ENCODE measurements around the gene KIAA0513. TPM values are rescaled to one million over a fixed set of nuclear protein-coding genes. Genes with fewer than 3 reads are reported as not detected.

Gene KIAA0513
- polyA plus RNA-seq, 1 experiment = 10.0 TPM

GRCh38 chr16:85140455-85141012, 112.9 kb downstream of the KIAA0513 start:
- DNase-seq (ENCODE audit: low read depth, low spot score) = no peak
- ChIA-PET POLR2A (interaction anchor here (0.7 kb wide), 1 partner anchor 15 kb away, joined by 3 read pairs; no protein-coding TSS in a partner anchor), CTCF (interaction anchor here (1.2 to 1.5 kb wide), 2 partner anchors 26 to 104 kb away, joined by 3 read pairs; no protein-coding TSS in a partner anchor)
- TF ChIP-seq CTCF (IDR thresholded peaks at IDR 0.05; ENCODE audit: low read depth, low read length) = no peak
- Histone ChIP-seq H3K9me3 (ENCODE audit: control insufficient read depth, insufficient read depth, low read length) (peaks cover 12% of the 10 kb centered on the region), H3K27me3 (ENCODE audit: control insufficient read depth, insufficient read depth, low read length) (peaks cover 5% of the 10 kb centered on the region), H3K27ac (ENCODE audit: low read depth, low read length) (no peak overlapping the region), H3K4me3 (ENCODE audit: low read depth, low read length) (no peak overlapping the region)

GRCh38 chr16:85141491-85142128, 114.0 kb downstream of the KIAA0513 start:
- Histone ChIP-seq H3K27ac (ENCODE audit: low read depth, low read length) (no peak overlapping the region), H3K4me3 (ENCODE audit: low read depth, low read length) (no peak overlapping the region), H3K27me3 (ENCODE audit: control insufficient read depth, insufficient read depth, low read length) (peaks cover 5% of the 10 kb centered on the region), H3K9me3 (ENCODE audit: control insufficient read depth, insufficient read depth, low read length) (peaks cover 9% of the 10 kb centered on the region)
- ChIA-PET CTCF (no interaction called here), POLR2A (no interaction called here)
- no peak for DNase-seq (ENCODE audit: low read depth, low spot score)
- no peak for TF ChIP-seq CTCF (IDR thresholded peaks at IDR 0.05; ENCODE audit: low read depth, low read length)

- no peak overlapping the region for H3K4me3 ChIP-seq (ENCODE audit: low read depth, low read length)
- H3K27me3 ChIP-seq (ENCODE audit: control insufficient read depth, insufficient read depth, low read length) = peaks cover 5% of the 10 kb centered on the region
- H3K9me3 ChIP-seq (ENCODE audit: control insufficient read depth, insufficient read depth, low read length) = peaks cover 7% of the 10 kb centered on the region
- CTCF ChIA-PET = no interaction called here
- H3K27ac ChIP-seq (ENCODE audit: low read depth, low read length) = no peak overlapping the region
- no peak for TF ChIP-seq CTCF (IDR thresholded peaks at IDR 0.05; ENCODE audit: low read depth, low read length)
- POLR2A ChIA-PET = no interaction called here
- DNase-seq (ENCODE audit: low read depth, low spot score) = no peak
These were observed 114.5 kb downstream of the KIAA0513 start for GRCh38 chr16:85142129-85142513.

- TF ChIP-seq CTCF (IDR thresholded peaks at IDR 0.05; ENCODE audit: low read depth, low read length) = no peak
- Histone ChIP-seq H3K9me3 (ENCODE audit: control insufficient read depth, insufficient read depth, low read length) (peaks cover 7% of the 10 kb centered on the region), H3K27ac (ENCODE audit: low read depth, low read length) (no peak overlapping the region), H3K27me3 (ENCODE audit: control insufficient read depth, insufficient read depth, low read length) (peaks cover 5% of the 10 kb centered on the region), H3K4me3 (ENCODE audit: low read depth, low read length) (no peak overlapping the region)
- ChIA-PET POLR2A (no interaction called here), CTCF (no interaction called here)
- no peak for DNase-seq (ENCODE audit: low read depth, low spot score)
These were observed 115.2 kb downstream of the KIAA0513 start for GRCh38 chr16:85142771-85143211.

Other genes starting within 250 kb of the KIAA0513 start
- gene CRISPLD2, start 207.8 kb upstream of the KIAA0513 start, polyA plus RNA-seq (2011; rRNA removed) = 91.5 and 103 TPM in 2 replicates
- 136 and 150 TPM in 2 replicates for gene ZDHHC7, start 16.3 kb upstream of the KIAA0513 start, polyA plus RNA-seq (2011; rRNA removed)
- 0.31 and 0.41 TPM in 2 replicates for gene CIBAR2, start 84.7 kb downstream of the KIAA0513 start, polyA plus RNA-seq (2011; rRNA removed)